K562 (cell line): ENCODE results near the gene TBRG1. TPM values are rescaled to one million over a fixed set of nuclear protein-coding genes. Genes with fewer than 3 reads are reported as not detected.

Experiments used
- CUX1 ChIP-seq: fragments of 200-800 bp; sonication (Bioruptor generic); IDR thresholded peaks from 2 replicates; pipeline ENCODE4 v1.6.1; 2016; ENCODE audit warnings: missing genetic modification characterization, missing compliant biosample characterization
- EHMT2 ChIP-seq: fragments of 450-650 bp; IDR thresholded peaks from 2 replicates; pipeline ENCODE4 v1.6.1; 2018; ENCODE audit warnings: antibody characterized with exemption
- ELF4 ChIP-seq: fragments of 450-650 bp; formaldehyde crosslinking; IDR thresholded peaks from 2 replicates; pipeline ENCODE4 v1.4.0; 2022; ENCODE audit warnings: missing genetic modification characterization
- GATAD2B ChIP-seq: fragments of 450-650 bp; IDR thresholded peaks from 2 replicates; pipeline ENCODE4 v1.6.1; 2017; ENCODE audit warnings: mild to moderate bottlenecking, borderline replicate concordance
- HDAC6 ChIP-seq: IDR thresholded peaks from 2 replicates; pipeline ENCODE4 v1.6.1; 2012; ENCODE audit warnings: low read depth, mild to moderate bottlenecking, control low read depth, inconsistent platforms, low read length, moderate library complexity
- HMGN3 ChIP-seq: IDR thresholded peaks from 2 replicates; pipeline ENCODE4 v1.6.1; 2011; ENCODE audit warnings: borderline replicate concordance, low read depth, mild to moderate bottlenecking, mixed read lengths, low read length; ENCODE audit not compliant: insufficient read length; ENCODE audit errors: extremely low read depth
- HNRNPH1 ChIP-seq: fragments of 200-400 bp; formaldehyde crosslinking; optimal IDR thresholded peaks from 2 replicates; pipeline ENCODE3; 2017; ENCODE audit warnings: low read depth, mild to moderate bottlenecking, low read length, moderate library complexity
- KHSRP ChIP-seq: fragments of 450-650 bp; IDR thresholded peaks from 2 replicates; pipeline ENCODE4 v1.6.1; 2017
- NFATC3 ChIP-seq: fragments of 450-650 bp; IDR thresholded peaks from 2 replicates; pipeline ENCODE4 v1.6.1; 2017; ENCODE audit warnings: mild to moderate bottlenecking
- SFPQ ChIP-seq: fragments of 200-400 bp; formaldehyde crosslinking; IDR thresholded peaks from 2 replicates; pipeline ENCODE4 v1.6.1; 2017; ENCODE audit warnings: mild to moderate bottlenecking, low read depth, low read length, moderate library complexity
- polyA plus RNA-seq, 8 experiments: library from polyadenylated mRNA; depleted of rRNA in 4 of 8; stranded (reverse) in 5 of 8; unstranded in 3 of 8; fragments of >200 nt; fragmentation: Nextera tagmentation in 2 of 8; fragmentation: Illumina TruSeq in 1 of 8; extraction: Ambion mirVana in 2 of 8; extraction: Trizol in 1 of 8; gene quantifications; 2 replicates each; pipeline versions ENCODE4 v1.2.1 to v1.2.3, GENCODE V29; 2011 to 2014; ENCODE audit warnings: inconsistent platforms in 1 of 8, missing spikeins in 1 of 8
- total RNA-seq, 7 experiments: library from RNA; depleted of rRNA in 6 of 7; stranded (reverse); fragments of >200 nt in 6 of 7; fragmentation: Illumina TruSeq in 2 of 7; extraction: Trizol in 2 of 7; gene quantifications; 2 replicates each; pipeline versions ENCODE4 v1.2.1 to v1.2.3, GENCODE V29; 2011 to 2021; ENCODE audit warnings: low replicate concordance in 1 of 7

Gene TBRG1
- total and polyA plus RNA-seq, 9 of the 15 experiments (the other 6 are each of a cell fraction or from before 2014, with no cell fraction given) = 8.7 to 30.0 (median 20.2) TPM

- TF ChIP-seq CUX1 (CRISPR knock-in tag) (no peak), GATAD2B (no peak), HDAC6 (no peak), EHMT2 (0 out of 2 replicates have a peak, but pooled peaks have one; percentile 9), SFPQ (no peak), NFATC3 (no peak; the same call in 1 of the 2 replicates), KHSRP (no peak; the same call in 1 of the 2 replicates), ELF4 (0 out of 2 replicates have a peak, but pooled peaks have one; percentile 23), HMGN3 (no peak), HNRNPH1 (no peak)
These were observed 44.9 kb downstream of the TBRG1 start (continued) for GRCh38 chr11:124667601-124668000.
